ENCODE data around the gene SLC8B1.
A peak's percentile ranks its signal among the peaks of the same experiment; 100 is the strongest.

The SLC8B1 gene

DNA sequence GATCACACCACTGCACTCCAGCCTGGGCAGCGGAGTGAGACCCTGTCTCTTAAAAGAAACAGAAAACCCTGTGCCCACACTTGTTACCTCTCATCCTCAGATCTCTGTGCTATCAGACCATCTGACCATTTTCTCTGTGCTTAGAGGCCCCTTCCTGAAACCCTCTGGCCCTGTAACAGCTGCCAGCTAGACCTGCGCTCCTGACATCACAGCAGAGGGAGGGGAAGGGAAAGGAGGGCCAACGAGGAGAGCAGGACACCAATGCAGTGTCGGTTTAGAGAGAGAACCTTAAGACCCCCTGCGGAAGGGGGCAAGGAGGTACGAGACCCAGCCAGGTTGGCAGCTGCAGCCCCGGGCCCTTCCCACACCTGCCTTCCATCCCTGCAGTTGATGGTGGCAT lies 42.4 kb downstream of the SLC8B1 start:
- DNase-seq (ENCODE audit: low spot score): no peak

DNA sequence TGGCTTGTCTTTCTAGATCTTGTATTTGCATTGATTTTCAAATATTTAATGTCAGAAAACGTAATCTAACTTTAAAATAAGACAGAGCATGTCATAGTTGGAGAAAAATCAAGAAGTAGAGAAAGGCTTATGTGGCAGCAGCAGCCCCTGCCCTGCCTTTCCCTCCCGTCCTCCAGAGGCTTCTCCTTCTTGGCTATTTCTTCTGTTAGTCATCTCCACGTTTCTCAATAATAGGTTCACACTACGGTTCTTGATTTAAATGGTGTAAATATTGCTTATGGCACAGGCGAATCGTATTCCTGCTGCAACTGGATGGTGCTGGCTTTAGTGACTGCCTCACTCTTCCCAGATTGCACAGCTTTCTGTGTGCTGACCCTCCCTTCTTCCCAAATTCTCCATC lies 42.8 kb downstream of the SLC8B1 start:
- DNase-seq (ENCODE audit: low spot score): no peak

GRCh38 chr12:113291586-113291985 lies 43.3 kb downstream of the SLC8B1 start:
- DNase-seq (ENCODE audit: low spot score): no peak

DNA sequence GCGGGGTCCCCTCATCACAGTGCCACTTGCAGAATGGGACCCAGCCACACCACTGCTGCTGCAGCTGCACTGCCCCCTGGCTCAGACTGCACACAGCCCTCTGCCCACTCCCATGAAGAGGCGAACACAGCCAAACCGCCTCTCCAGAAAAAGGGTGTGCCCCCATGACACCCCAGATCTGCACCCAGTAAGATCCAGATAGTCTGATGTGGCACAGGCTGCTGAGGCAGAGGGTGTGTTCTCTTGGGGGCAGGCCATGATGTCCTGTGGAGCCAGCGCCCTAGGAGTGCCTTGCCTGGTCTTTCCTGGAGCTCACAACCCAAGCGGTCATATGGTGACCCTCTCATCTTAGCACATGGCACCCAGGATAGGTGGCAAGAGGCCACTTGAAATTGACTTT lies 44.4 kb downstream of the SLC8B1 start:
- DNase-seq (ENCODE audit: low spot score): no peak

DNA sequence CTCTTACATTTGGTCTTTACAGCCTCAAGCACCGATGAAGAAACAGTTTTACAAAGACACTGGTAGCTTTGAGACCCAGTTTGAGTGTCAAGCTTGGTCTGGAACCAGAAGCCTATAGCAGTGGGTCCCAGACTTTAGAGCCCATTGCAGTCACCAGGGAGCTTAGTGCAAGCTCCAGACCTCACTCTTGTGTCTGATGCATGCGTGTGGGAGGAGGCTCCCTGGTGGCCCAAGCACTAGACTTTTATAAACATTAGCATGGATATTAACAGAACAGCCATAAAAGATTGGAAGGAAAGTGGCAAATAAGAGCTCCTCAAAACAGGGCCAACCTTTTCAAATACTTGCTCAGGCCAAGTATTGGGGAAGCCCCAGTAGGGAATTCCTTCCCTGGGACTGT lies 45.5 kb downstream of the SLC8B1 start:
- DNase-seq (ENCODE audit: low spot score): no peak

DNA sequence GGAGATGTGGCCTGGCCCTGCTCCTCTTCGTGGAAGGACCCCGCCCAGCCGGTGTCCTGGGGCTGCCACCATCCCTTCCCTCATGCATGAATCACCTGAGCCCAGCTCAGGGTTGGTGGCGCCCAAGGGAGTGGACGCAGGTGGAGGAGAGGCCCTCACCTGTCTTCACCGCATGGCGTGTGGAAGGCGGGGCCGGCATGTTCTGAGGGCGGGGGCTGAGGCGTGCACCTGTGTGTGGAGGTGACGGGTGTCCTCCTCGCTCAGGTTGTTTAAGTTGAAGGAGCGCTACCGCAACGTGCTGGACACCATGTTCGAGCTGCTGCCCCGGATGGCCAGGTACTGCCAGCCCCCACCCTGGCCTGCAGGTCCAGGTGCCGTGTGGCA lies 47.0 kb downstream of the SLC8B1 start:
- no peak for DNase-seq (ENCODE audit: low spot score)

- DNase-seq (ENCODE audit: low spot score): no peak
Measured at GRCh38 chr12:113287146-113287898, 47.6 kb downstream of the SLC8B1 start.

- DNase-seq (ENCODE audit: low spot score): no peak
Measured at GRCh38 chr12:113286712-113287111, 48.2 kb downstream of the SLC8B1 start.

DNA sequence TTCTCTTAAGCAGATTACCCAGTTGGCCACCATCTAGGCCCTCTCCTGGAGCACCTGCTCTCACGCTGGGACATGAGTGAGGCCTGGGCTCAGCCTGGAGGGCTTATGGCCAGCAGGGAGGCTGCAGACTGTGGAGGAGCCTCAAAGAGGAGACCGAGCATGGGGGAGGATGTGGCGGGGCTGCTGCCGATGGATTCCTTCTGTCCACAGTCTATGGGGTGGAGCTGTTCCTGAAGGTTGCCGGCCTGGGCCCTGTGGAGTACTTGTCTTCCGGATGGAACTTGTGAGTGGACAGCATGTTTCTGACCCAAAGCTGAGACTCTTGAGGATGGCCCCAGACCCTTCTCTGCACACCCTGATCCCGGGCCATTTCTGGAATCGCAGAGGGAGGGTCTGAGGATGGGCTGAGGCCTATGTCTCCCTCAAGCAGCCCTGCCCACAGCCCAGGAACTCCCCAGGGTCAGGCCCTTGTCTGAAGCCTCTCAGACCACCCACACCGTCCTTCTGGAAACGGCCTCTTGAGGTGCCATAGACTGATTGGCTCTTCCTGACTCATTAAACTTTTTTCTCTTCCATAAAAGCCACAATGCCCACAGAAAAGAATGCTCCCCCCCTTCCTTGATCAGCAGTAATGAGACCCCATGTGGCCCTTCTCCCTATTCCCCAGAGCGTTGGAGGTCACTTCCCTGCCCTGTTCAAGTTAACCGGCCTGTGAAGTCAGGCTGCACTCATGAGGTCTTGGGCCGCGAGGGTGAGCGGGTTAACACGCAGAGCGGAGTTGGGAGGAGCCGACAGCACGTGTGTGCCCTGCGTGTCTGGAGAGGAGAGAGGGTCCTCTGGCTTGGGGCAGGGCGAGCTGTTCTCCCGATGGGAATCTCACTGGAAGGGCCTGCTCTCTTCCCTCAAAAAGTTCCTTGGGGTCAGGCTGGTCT lies 49.0 kb downstream of the SLC8B1 start:
- no peak for DNase-seq (ENCODE audit: low spot score)

DNA sequence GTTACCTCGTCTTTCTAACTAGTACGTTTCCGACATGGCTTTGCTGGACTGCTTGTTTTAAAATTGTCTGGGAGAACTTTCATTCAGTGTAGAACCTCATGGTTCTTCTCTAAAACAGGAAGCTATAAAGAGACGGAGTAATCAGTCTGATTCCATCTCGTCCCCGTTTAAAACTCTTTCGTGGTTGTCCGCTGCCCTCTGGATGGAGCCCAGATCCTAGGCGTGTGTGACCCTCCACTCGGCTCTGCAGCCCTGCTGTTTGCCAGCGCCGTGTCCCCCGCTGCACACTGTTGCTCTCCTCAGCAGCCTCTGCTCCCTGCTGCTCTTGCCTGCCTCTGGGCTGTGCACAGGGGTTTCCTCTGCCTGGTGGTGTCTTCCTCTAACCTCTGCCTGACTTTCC lies 50.2 kb downstream of the SLC8B1 start:
- DNase-seq (ENCODE audit: low spot score): no peak

GRCh38 chr12:113278633-113279032 lies 56.3 kb downstream of the SLC8B1 start:
- no peak for DNase-seq (ENCODE audit: low spot score)

GRCh38 chr12:113278141-113278540 lies 56.8 kb downstream of the SLC8B1 start:
- DNase-seq (ENCODE audit: low spot score): no peak

GRCh38 chr12:113277511-113277910 lies 57.4 kb downstream of the SLC8B1 start:
- no peak for DNase-seq (ENCODE audit: low spot score)

DNA sequence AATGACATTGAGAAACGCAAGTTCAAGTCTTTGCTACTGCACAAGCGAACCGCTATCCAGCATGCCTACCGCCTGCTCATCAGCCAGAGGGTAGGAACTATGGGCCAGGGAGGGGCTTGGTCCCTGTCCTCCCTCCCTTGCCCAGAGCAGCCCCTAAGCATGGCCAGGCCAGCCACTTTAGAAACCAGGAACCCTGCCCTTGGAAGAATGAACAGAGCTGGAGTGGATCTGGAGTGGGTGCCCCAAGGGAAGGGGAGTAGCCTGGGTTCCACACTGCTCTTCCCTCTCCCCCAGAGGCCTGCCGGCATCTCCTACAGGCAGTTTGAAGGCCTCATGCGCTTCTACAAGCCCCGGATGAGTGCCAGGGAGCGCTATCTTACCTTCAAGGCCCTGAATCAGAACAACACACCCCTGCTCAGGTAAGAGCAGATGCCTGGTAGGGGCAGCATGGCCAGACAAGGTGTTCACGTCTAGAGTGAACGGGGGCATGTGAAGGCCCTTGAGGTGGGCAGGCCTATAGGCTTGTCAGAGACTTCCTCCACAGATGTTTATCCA lies 57.9 kb downstream of the SLC8B1 start:
- no peak for DNase-seq (ENCODE audit: low spot score)

- no peak for DNase-seq (ENCODE audit: low spot score)
Measured at GRCh38 chr12:113276306-113276705, 58.6 kb downstream of the SLC8B1 start.

- DNase-seq (ENCODE audit: low spot score): no peak
Measured at GRCh38 chr12:113274848-113275247, 60.1 kb downstream of the SLC8B1 start.

GRCh38 chr12:113273053-113273725 lies 61.7 kb downstream of the SLC8B1 start:
- DNase-seq (ENCODE audit: low spot score): no peak

DNA sequence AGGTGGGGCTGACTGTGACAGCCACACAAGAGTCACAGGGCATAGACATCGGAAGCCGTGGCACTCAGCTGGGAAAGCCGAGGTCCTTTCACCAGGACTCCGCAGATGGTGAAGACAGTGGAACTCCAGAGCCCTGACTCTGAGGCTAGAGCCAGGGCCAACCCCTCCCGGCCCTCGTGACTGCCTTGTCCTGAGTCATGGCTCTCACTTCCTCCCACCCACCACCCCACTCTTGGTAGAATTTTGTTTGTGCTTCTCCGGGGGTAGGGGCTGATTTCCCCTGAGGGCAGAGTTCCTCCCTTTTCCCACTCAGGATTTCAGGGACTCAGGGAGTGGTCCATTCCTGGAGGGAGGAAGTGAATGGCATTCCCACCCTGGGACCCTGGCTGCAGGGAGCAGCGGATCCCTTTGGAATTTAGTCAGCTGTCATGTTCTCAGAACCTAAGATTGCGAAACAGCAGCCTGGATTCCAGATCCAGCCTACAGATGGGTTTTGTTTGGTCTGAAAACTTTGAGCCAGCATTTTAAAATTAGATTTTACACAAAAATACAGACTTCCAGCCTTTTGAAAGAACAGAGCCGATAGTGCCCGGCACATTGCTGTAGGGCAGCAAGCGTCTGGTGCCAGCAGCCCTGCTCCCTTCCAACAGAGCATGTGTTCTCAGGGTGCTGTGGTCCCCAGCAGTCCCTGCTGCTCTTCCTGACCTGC lies 62.9 kb downstream of the SLC8B1 start:
- peak; percentile 20 for DNase-seq (ENCODE audit: low spot score)

- no peak for DNase-seq (ENCODE audit: low spot score)
Measured at GRCh38 chr12:113271466-113271852, 63.5 kb downstream of the SLC8B1 start.

- DNase-seq (ENCODE audit: low spot score): no peak
Measured at GRCh38 chr12:113270709-113271009, 64.2 kb downstream of the SLC8B1 start.

- DNase-seq (ENCODE audit: low spot score): no peak
Measured at GRCh38 chr12:113269257-113269943, 65.5 kb downstream of the SLC8B1 start.
